Measurements from ENCODE around the gene PIANP.

DNA sequence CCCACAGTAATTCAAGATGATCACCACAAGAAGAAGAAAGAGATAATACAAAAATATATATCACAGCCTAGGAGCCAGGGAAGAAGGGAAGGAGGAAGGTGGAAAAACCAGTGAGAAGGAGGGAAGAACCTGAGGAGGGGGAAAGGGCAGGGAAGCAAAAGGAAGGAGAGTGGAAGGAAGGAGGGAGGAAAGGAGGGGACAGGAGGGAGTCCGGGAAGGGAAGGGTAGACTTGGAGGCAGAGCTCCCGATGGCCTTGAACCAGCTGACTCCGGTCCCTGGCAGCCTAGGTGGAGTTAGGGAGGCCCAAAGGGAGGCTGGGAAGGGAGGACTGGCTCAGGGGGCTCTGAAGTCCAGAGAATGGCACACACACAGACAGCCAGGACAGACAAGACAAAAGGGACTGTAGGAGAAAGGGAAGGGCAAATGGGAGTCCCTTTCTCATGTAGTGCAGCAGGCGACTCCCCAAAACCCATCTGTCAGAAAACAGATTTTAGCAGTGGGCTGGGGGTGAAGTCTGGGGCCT lies 6.7 kb downstream of the PIANP start:
- TF ChIP-seq POLR2A (IDR thresholded peaks at IDR 0.05; ENCODE audit: low read depth): no peak
- TF ChIP-seq, protein P1, sequence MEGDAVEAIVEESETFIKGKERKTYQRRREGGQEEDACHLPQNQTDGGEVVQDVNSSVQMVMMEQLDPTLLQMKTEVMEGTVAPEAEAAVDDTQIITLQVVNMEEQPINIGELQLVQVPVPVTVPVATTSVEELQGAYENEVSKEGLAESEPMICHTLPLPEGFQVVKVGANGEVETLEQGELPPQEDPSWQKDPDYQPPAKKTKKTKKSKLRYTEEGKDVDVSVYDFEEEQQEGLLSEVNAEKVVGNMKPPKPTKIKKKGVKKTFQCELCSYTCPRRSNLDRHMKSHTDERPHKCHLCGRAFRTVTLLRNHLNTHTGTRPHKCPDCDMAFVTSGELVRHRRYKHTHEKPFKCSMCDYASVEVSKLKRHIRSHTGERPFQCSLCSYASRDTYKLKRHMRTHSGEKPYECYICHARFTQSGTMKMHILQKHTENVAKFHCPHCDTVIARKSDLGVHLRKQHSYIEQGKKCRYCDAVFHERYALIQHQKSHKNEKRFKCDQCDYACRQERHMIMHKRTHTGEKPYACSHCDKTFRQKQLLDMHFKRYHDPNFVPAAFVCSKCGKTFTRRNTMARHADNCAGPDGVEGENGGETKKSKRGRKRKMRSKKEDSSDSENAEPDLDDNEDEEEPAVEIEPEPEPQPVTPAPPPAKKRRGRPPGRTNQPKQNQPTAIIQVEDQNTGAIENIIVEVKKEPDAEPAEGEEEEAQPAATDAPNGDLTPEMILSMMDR (IDR thresholded peaks at IDR 0.05): no peak
- no peak for TF ChIP-seq POLR2AphosphoS5 (IDR thresholded peaks at IDR 0.05)
